Lung microvascular endothelial cell (primary cell): Measurements from ENCODE around the gene DAAM1. TPM values are rescaled to one million over a fixed set of nuclear protein-coding genes. Genes with fewer than 3 reads are reported as not detected.

Source experiments
- DNase-seq, 2 donors: peaks; one replicate each; pipeline versions ENCODE4 v3.0.0 to v3.0.0-alpha.2; 2010; ENCODE audit warnings: low read depth in 2 of 2
- total RNA-seq: library from RNA; depleted of rRNA; stranded (reverse); fragments of >200 nt; gene quantifications from 2 replicates; pipeline ENCODE4 v1.2.1, GENCODE V29; 2014

The DAAM1 gene
- total RNA-seq = 23.0 and 25.7 TPM in 2 replicates

DNA sequence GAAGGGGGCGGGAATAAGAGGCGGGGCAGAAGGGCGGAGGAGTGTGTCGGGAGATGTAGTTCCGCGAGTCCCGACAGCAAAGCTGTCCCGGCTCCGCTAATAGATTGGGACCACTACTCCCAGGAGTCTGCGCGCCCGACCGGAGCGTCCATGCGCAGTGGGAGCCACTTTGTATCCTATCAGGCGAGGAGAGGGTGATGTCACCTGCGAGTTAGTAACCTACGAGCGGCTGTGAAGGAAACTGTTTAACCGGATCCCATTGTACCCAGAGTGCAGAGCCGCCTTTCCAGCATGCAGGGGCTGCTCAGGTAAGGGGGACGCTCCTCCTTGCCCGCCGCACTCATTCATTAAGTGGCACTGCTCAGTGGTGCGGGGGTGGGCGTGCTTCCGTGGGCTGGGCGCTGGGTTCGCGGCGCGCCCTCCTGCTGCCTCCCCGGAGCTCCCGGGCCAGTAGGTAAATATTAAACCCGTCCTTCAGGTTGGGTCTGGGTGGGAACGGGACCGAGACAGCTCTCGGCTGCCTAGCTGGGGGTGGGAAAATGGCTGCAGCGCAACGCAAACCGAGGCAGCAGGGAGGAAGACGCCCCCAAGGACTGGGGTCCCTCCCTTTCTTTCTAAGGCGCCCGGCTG, at the start of gene DAAM1:
Gene DAAM1 (plus strand): TSS at position 207 of the 630 bp plus-strand sequence. CDS start 74,811 bp downstream, outside the sequence.
- peak; percentile 99 for DNase-seq

DNA sequence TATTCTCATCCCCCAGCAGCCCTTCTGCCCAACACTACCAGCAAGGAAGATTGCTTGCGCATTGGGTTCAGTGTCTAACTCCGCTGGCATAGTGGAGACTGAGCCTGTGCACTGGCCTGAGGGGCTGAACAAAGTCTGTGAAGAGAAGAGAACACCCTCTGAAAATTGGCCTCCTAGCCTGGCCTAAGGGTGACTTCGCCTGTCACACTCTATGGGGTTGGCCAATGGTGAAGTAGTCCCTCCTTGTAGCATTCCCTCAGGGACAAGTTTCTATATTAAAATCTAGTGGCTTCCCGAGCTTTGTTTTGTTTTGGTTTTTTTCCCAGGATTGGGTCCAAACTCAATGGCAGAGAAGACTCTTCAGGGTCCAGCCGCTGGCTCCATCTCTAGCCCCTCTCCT, 49.1 kb upstream of the DAAM1 start:
- DNase-seq = no peak

DNA sequence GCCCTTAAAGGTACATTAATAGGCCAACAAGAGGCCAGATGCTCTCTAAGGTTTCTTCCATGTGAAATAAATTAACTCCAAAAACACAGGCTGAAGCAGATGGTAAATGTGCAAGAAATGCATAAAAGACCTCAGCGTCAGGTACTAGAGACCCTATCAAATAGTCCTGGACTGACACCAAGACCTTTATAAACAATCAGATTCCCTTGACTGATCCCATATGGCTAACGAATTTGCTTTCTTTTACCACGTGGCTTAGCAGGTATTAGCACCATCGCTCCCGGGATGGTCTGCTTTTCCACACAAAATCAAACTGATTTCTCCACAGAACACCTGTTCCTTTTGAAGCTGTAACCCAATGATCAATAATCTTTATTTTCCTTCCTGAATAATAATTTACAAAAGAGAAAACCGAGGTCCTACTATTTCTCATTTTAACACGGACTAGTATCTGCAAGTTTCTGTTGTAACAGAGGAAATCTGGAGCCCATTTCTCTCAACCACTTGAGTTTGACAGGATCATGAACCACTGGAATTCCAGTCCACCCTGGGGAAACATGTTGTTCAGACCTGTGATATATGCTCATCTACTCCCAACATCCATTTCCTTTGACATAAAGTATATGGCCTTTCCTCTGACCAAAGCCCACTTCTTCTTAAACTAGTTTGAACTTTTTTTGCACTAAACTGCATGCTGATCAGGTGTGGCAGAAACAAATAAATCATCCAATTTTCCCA, 48.2 kb upstream of the DAAM1 start:
- DNase-seq = no peak

DNA sequence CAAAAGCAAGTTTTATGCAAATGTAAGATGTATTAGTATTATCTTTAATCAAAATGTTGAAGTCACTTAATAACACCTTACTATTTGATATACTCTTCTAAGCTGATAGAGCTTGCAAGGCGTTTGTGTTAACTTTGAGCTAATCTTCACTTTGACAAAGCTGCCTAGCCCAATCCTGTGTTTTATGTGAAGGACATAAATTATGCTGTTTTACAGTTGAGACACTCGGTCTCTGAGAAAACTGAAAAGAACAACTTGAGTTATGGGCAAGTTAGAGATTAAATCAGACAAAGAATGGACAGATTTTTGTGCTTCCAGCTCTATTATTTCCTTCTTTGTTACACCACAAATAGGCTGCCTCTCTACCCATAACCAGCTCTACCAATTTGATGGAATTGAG, 42.0 kb upstream of the DAAM1 start:
- no peak for DNase-seq

DNA sequence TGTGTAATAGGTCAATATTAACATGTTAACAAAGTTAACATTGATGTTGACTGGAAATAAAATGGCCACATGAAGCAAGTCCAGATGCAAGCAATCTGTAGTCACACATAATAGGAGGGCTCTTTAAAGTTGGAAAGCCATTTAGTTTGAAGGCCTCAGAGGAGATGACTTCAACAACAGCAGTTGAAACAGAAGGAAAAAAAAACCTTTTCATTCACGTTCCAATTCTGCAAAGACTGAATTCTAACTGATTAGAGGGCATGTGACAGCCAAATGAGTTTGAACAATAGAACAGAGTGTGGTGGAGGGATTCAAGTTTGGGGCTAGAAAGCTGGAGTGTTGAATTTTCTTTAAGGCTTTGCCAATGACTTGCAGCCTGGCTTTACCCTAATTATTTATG, 41.5 kb upstream of the DAAM1 start:
- DNase-seq = no peak

DNA sequence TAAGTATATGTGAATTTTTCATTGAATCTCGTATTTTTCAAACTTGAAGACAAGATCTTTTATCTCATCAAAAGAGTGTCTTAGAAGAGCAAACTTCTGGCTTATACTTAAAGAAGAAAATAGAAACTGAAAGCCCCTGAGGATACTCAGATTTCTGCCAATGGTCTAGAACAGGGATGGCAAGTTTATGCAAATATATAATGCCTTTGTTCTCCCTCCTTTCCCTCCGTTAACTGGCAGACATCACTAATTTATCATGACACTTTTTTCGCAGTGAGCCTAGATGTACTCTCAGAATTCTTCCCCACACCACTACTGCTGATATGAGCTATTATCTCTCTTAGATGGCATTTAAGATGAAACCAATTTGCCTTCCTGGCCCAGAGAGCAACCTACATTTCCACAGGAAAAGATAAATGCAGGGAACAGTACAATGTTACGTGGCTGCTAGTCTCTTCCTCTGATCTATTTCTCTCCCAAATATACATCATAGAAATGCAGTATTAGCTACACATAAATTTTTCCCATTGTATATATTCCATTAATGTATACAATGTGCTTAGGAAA, 40.0 kb upstream of the DAAM1 start:
- no peak for DNase-seq

DNA sequence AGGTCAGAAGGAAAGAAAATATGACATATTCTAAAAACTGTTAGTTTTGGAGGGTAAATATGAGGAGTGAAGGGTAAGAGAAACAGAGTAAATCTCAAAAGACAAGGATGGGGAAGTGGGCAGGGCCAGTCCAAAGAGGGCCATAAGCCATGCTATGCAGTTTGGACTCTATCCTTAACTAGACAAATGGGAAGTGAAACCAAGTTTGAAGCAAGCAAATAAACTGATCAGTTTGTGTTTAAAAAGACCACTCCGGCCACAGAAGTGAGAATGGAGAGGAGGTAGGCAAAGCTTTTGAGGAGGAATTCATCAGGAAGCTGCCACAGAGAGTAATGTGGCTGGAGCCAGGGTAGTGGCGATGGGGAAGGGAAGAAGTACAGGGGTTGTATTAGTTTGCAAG, 37.5 kb upstream of the DAAM1 start:
- DNase-seq = no peak

DNA sequence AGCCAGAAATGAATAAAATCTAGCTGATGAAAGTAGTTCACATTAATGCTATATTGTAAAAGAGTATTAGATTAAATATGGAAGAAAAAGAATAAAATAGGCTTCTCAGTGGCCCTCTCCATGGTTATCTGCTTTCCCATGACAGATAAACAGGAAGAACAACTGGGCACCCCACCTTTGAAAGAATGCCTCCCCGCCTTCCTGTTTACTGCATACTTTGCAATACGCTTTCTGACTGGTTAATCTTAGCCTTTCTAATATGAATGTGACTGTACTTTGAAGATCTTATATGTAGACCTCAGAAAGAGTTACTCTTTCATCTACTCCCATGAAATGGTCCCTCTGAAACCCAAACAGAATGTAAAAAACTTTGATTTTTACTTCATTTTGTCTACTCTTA, 34.1 kb upstream of the DAAM1 start:
- peak; percentile 13 for DNase-seq

DNA sequence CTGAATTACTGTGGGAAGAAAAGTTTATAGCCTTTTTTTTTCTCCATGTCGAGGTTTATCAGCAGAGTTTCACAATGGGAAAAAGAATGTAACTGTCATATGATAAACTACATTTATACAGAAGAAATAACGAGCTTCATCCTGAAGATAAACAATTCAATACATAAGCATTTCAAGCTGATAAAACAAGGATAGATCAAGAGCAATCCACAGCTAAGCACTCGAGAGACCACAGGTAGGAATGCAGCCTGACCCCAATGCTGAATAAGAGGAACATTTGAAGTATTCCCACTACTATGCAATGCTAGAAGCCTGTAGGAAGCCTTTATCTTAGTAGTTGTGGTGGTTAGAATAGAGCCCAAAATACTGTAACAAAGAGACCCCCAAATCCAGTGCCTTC, 32.6 kb upstream of the DAAM1 start:
- no peak for DNase-seq

DNA sequence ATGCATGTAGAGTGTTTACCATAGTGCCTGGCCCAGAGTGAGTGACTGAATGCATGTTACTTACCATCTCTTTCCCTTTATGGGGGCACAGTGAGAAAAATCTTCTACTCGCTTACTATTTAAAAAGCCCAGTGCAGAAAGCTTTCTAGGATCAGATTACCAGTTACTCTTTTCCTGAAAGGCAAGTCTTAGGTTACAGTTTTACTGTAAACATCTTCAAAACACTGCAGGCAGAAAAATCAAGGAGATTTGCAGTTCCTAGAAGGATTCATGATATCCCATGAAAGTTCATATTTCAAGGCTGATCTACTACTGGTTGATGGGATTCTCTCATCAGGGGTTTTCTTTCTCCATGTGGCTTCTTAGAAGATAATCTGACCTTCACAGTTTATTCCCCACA, 29.3 kb upstream of the DAAM1 start:
- no peak for DNase-seq

DNA sequence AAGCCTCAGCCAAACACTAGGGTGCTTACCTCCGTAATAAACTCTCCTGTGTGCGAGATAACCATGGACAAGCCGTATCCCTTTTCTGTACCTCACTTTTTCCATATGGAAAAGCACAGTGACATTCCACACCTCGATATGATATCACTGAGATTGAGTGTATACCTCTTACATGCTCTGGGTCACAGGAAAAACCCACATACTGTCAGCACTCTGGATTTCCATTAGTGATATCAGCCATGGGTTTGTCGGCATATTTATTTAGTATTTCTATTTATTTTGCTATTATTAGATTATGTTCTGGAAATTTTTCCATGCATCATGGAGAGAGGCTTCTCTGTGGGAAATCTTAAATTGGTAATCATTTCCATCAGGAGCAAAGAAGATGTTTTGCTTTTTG, 28.0 kb upstream of the DAAM1 start:
- peak in 1 of 2 donors; percentile 47 for DNase-seq

DNA sequence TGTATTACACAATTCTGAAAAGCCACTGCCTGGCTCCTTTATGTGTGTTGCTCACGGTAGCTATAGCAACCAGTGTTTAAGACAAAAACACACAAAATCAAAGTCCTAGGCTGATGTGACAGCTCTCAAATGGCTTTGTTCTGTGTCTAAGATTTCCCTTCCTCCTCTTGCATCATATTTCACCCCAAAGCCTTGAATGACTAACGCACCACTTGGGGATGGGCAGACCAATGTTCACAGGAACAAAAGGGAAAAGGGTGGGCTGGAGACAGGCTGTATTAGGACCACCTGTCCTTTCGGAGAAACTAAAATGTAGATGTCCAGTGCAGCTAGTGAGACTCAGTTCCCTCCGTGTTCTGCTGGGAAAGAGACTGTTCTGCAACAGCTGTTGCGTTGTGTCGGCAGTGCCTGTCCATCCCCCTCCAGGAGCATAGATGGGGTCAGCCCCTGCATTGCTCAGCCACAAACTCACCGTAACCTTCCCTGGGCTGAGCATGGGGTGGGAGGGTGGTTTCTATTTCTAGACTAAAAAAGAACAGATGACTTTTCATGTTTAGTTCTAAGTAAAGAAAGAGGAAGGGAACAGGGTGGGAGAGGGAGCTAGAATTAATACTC, 26.8 kb upstream of the DAAM1 start:
- peak in 1 of 2 donors; percentile 40 for DNase-seq

DNA sequence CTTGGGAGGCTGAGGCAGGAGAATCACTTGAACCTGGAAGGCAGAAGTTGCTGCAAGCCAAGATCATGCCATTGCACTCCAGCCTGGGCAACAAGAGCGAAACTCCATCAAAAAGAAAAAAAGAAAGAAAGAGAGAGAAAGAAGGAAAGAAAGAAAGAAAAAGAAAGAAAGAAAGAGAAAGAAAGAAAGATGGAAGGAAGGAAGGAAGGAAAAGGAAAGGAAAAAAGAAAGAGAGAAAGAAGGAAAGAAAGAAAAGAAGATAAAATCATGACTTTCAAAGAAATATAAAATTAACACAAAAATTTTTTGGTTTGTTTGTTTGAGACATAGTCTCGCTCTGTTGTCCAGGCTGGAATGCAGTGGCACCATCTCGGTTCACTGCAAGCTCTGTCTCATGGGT, 22.2 kb upstream of the DAAM1 start:
- DNase-seq = no peak

DNA sequence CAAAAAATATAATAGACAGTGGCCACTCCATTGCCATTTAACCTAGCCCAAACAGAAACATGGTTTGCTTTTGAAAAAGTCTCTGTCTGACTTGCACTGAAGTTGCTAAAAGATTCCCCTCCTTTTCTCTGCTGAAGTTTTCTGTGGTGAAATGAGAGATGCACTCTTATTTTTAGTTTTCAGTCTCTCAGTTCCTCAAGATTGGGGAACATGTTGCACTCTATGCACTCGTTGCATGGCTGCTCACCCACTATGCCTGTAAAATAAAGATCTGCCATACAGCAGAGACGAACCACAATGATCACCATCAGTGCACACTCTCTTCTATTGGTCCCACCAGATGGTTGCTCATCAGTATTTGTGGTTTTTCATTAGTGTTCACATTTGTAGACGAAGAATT, 13.1 kb upstream of the DAAM1 start:
- DNase-seq = no peak

DNA sequence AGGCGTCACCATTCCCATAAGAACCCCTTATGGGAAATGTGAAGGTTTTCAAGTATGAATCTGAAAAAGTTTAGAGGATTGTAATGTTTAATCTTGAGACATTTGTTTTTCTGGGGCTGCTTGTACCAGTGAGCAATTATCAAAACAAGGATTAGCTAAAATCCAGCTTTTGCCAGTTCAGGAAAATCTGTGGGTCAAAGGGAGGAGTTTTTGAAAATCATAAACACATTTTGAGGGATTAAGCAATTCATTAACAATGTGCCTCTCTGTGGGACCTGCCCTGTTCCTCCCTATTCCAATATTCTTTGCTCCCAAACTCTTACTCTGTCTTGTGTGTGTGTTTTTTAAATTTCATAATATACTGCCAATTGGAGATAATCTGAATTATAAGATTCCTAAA, 11.7 kb upstream of the DAAM1 start:
- no peak for DNase-seq

DNA sequence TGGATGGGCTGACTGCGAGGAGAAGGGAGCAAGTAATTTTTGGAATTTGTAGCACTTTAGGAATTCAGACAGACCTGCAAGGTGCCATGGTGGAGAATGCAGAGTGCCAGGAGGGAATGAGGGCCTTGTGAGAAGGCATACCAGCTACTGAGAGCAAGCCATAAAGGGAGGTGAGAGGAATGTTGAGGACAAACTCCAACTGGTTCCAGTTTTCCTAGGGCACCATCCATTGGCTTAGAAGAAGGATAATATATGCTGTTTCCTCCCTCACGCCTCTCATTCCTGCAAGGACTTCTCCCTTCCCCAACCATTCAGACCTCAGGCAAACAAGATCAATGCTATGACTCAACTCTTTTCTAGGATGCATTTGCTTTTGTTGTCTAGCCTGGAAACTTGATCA, 11.2 kb upstream of the DAAM1 start:
- no peak for DNase-seq

DNA sequence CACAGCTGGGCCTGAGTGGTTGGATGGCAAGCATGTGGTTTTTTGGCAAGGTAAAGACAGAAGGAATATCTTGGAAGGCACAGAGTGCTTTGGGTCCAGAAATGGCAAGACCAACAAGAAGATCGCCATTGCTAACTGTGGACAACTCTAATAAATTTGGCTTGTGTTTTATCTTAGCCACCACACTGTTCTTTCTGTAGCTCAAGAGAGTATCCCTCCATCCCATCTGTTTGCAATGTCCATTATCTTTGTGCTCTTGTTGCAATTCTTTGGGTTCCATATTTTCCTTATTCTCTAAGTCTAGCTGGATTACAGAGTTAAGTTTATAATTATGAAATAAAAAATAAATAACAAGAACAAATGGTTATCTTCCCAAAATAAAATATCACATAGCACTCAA, 6.7 kb upstream of the DAAM1 start:
- DNase-seq = no peak

DNA sequence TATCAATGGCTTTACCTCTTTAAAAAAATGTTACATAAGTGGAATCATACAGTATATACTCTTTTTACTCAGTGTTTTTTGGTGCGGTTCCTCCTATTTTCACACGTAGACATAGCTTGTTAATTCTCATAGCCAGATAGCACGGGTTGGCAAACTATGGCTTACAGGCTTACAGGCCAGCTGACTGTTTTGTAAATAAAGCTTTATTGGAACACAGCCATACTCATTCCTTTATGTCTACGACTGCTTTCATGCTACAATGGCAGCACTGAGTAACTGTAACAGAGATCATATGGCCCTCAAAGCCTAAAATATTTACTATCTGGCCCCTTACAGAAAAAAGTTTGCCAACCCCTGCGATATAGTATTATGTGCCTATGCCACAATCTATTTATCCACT, 5.8 kb upstream of the DAAM1 start:
- DNase-seq = no peak

DNA sequence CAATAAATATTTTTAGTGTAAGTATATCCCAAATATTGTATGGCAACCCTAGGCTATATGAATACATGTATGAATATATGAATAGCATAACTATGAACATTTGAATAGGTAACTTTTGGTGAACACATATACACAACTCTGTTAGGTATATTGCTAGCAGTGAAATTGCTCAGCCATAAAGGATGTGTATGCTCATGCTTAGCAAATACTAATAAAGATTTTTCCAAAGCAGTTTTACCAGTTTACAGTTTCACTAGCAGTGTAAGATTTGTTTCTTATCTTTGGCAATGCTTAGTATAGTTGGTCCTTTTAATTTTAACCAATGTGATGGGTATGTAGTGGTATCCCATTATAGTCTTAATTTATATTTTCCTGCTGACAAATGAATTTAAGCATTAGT, 5.3 kb upstream of the DAAM1 start:
- no peak for DNase-seq

DNA sequence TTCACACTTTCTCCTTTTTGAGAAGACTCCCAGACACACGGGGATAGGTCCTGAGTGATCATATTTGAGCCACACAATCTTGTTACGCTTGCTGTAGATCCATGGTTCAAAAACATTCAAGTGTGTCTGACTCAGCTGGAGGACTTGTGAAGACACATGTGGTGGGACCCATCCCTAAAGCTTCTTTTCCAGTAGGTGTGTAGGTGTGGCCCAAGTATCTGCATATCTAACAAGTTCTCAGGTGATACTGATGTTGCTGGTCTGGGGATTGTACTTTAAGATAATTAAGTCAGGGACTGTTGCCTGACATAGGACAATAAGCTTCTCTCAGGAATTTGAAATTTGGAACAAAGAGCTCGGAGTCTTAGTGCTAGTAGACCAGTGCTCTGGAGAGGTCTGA, 4.1 kb upstream of the DAAM1 start:
- DNase-seq = no peak

DNA sequence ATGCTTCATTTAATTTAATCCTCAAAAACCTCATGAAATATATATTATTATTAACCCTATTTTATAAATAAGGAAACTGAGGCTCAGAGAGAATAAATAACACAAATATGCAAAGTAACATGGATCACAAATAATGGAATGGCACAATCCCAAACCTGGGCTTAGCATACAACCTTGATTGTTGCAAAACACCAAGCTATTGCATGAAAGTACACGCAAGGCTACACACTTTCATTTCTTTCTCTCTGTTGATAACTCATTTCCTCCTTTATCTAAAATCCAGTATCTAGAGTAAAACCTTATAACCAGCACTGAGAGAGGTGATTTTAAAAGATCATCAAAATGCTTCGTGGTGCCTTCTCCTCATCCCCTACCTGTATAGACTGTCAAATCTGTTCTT, 2.8 kb upstream of the DAAM1 start:
- DNase-seq = no peak

DNA sequence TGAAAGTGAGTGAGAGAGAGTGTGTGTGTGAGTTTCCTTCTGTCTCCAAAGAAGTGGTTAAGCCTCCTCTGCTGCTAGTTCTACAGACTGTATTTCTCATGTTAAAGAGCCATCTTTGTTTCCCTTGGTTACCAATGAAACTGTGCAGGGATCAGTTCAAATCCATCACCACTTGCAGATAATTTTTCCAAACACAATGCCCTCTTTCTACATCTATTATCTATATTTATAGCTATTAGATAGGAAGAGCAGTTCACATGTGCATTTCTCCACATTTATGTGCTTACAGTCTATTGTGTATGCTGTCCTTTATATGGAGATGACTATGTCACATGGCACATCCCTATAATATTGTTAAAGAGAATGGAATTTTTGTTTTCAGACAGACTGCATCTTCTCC, 2.2 kb upstream of the DAAM1 start:
- no peak for DNase-seq

DNA sequence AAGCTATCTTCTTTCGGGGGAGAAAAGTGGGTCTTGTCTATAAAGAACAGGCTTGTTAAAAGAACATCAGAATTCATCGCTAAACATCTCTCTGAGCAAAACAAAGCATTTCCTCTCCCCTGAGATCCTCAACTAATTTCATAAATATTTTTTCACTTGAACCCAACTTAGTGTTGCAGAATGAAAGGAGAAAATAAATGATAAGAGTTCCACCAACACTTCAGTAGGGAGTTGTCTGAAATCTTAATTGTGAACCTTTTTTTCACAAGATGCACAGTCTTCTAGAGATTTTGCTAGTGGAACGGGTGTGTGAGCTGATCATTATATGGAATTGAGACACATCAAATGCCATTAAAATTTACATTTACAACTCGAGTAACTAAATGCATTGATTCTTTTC, 1.3 kb upstream of the DAAM1 start:
- DNase-seq = no peak
